Fibroblast of skin of left quadriceps (primary cell): ENCODE measurements around the gene KRTAP19-4.
"Not testable (repeated sequence)": the region's sequence is repeated elsewhere in the genome, so short reads cannot be mapped to it uniquely, and the experiment has no call there.

Source experiments
- DNase-seq, 2 experiments: peaks; one replicate each; pipeline ENCODE4 v3.0.0-alpha.2; 2013; ENCODE audit warnings: low read depth in 2 of 2

KRTAP19-4 gene

GRCh38 chr21:30497065-30497464 is at the start of gene KRTAP19-4:
TSS of gene KRTAP19-4 (minus strand) at chr21:30497165. CDS start at chr21:30497110, 55 bp downstream.
- DNase-seq = no peak

GRCh38 chr21:30541764-30542163 is 44.8 kb upstream of the KRTAP19-4 start, which contains the start of gene KRTAP19-6:
TSS of gene KRTAP19-6 (minus strand) at chr21:30541864. CDS start at chr21:30541833, 31 bp downstream.
- DNase-seq = no peak

- DNase-seq = no peak
These were observed 21.9 kb upstream of the KRTAP19-4 start for GRCh38 chr21:30518876-30519275.

- no peak for DNase-seq
These were observed 18.7 kb upstream of the KRTAP19-4 start for GRCh38 chr21:30515681-30516080.

GRCh38 chr21:30505621-30506205 is 8.7 kb upstream of the KRTAP19-4 start:
- not testable (repeated sequence) for DNase-seq

GRCh38 chr21:30502041-30502440 is 5.1 kb upstream of the KRTAP19-4 start, which contains the start of gene KRTAP19-5:
TSS of gene KRTAP19-5 (minus strand) at chr21:30502141. CDS start at chr21:30502090, 51 bp downstream.
- DNase-seq = no peak

GRCh38 chr21:30491963-30492428 is 5.0 kb downstream of the KRTAP19-4 start, which contains the start of gene KRTAP19-3:
TSS of gene KRTAP19-3 (minus strand) at chr21:30492013. CDS start at chr21:30491957, 56 bp downstream.
- DNase-seq = no peak

- no peak for DNase-seq
These were observed 9.6 kb downstream of the KRTAP19-4 start, which contains the start of gene KRTAP19-2 for GRCh38 chr21:30487336-30487735. TSS of gene KRTAP19-2 (minus strand) at chr21:30487436. CDS start at chr21:30487348, 88 bp downstream.

GRCh38 chr21:30486180-30486579 is 10.8 kb downstream of the KRTAP19-4 start:
- DNase-seq = no peak

GRCh38 chr21:30482130-30482529 is 14.8 kb downstream of the KRTAP19-4 start:
- DNase-seq = no peak

- no peak for DNase-seq
These were observed 16.8 kb downstream of the KRTAP19-4 start, which contains the start of gene KRTAP19-1 for GRCh38 chr21:30480145-30480544. TSS of gene KRTAP19-1 (minus strand) at chr21:30480367. CDS start at chr21:30480317, 50 bp downstream.

- no peak for DNase-seq
These were observed 17.7 kb downstream of the KRTAP19-4 start for GRCh38 chr21:30479259-30479658.

GRCh38 chr21:30478004-30478403 is 19.0 kb downstream of the KRTAP19-4 start:
- no peak for DNase-seq

- no peak for DNase-seq
These were observed 27.9 kb downstream of the KRTAP19-4 start for GRCh38 chr21:30468900-30469714.

GRCh38 chr21:30463713-30464112 is 33.3 kb downstream of the KRTAP19-4 start:
- DNase-seq = no peak

- DNase-seq = no peak
These were observed 48.5 kb downstream of the KRTAP19-4 start for GRCh38 chr21:30448514-30448913.

- DNase-seq = no peak
These were observed 49.9 kb downstream of the KRTAP19-4 start for GRCh38 chr21:30447056-30447455.
